GM12878 (cell line): ENCODE measurements around the gene RAD18. TPM values are rescaled to one million over a fixed set of nuclear protein-coding genes. Genes with fewer than 3 reads are reported as not detected.

ENCODE experiments used
- ATAC-seq: fragments of 200-7000 bp; cut with Tn5 transposase; 3 replicates; pipeline ENCODE4 v1.9.1; 2020; ENCODE audit warnings: mild to moderate bottlenecking, moderate library complexity
- BruUV-seq: library from RNA; stranded (reverse); fragments of 400-500 nt; replicated peaks from 2 replicates; lab custom pipeline; 2021; lab: Mats Ljungman, UMichigan
- CTCF ChIA-PET: fragments of 300-600 bp; sonication (Branson Sonifier 250); formaldehyde crosslinking; extraction: SDS; loops from one replicate; lab custom pipeline; 2021; ENCODE audit warnings: inconsistent platforms; lab: Yijun Ruan, JAX
- POLR2A ChIA-PET: fragments of 350-600 bp; formaldehyde crosslinking; extraction: SDS; loops from one replicate; lab custom pipeline; 2021; ENCODE audit warnings: inconsistent platforms; lab: Charles Lee
- RAD21 ChIA-PET: fragments of 300-600 bp; sonication (Branson Sonifier 250); formaldehyde crosslinking; loops from one replicate; lab custom pipeline; 2023; ENCODE audit warnings: antibody characterized with exemption; ENCODE audit not compliant: unreplicated experiment; lab: Charles Lee
- SMC1A ChIA-PET: fragments of 300-600 bp; sonication (Branson Sonifier 250); formaldehyde crosslinking; loops from one replicate; lab custom pipeline; 2023; ENCODE audit not compliant: unreplicated experiment, uncharacterized antibody; lab: Charles Lee
- DNase-seq: peaks from one replicate; pipeline ENCODE4 v3.0.0-alpha.2; 2011; ENCODE audit warnings: low read depth, low spot score
- FAIRE-seq: peaks from 3 replicates; lab custom pipeline; 2011; peaks lifted over from hg19 to GRCh38; lab: Jason Lieb, UNC
- H2AFZ ChIP-seq: 2 replicates; pipeline ENCODE4 v1.6.0; 2011; ENCODE audit warnings: low read depth, low read length, control low read depth; ENCODE audit not compliant: control insufficient read depth
- H3K27ac ChIP-seq: 2 replicates; pipeline ENCODE4 v1.5.1; 2011; ENCODE audit warnings: control low read depth; ENCODE audit not compliant: control insufficient read depth, insufficient read depth
- H3K27me3 ChIP-seq, 2 experiments: replicated peaks in 1 of 2; 2 replicates each; pipeline versions ENCODE4 v1.6.0 to v1.6.1; 2011; ENCODE audit warnings: low read length in 1 of 2; ENCODE audit not compliant: control insufficient read depth in 2 of 2, insufficient read depth in 2 of 2
- H3K36me3 ChIP-seq, 2 experiments: 2 replicates each; pipeline ENCODE4 v1.5.1; 2011; ENCODE audit warnings: low read length in 1 of 2; ENCODE audit not compliant: control insufficient read depth in 2 of 2, insufficient read depth in 2 of 2
- H3K4me1 ChIP-seq: 2 replicates; pipeline ENCODE4 v1.6.1; 2011; ENCODE audit warnings: mild to moderate bottlenecking, low read length, moderate library complexity, mixed read lengths; ENCODE audit not compliant: control insufficient read depth, insufficient read depth
- H3K4me2 ChIP-seq: 2 replicates; pipeline ENCODE4 v1.6.0; 2011; ENCODE audit warnings: control low read depth; ENCODE audit not compliant: control insufficient read depth, insufficient read depth
- H3K4me3 ChIP-seq: fragments of 200-600 bp; sonication (generic); 2 replicates; pipeline ENCODE4 v1.5.1; 2016
- H3K79me2 ChIP-seq: 2 replicates; pipeline ENCODE4 v1.6.0; 2011; ENCODE audit warnings: low read length; ENCODE audit not compliant: control insufficient read depth, insufficient read depth
- H3K9ac ChIP-seq: 2 replicates; pipeline ENCODE4 v1.8.0; 2011; ENCODE audit warnings: low read length, control low read depth, mixed read lengths; ENCODE audit not compliant: control insufficient read depth, insufficient read depth
- H3K9me3 ChIP-seq: replicated peaks from 3 replicates; pipeline ENCODE4 v1.5.1; 2011; ENCODE audit warnings: mild to moderate bottlenecking, low read length; ENCODE audit not compliant: control insufficient read depth, insufficient read depth
- H4K20me1 ChIP-seq: 2 replicates; pipeline ENCODE4 v1.6.0; 2011; ENCODE audit not compliant: control insufficient read depth, insufficient read depth
- EP300 ChIP-seq, 2 experiments: fragments of 150-350 bp in 1 of 2; IDR thresholded peaks; 2 replicates each; pipeline ENCODE4 v1.6.1; 2011 to 2012; ENCODE audit warnings: low read depth in 2 of 2, low read length in 2 of 2, borderline replicate concordance in 1 of 2, improper control_type of control experiment in 1 of 2, inconsistent platforms in 1 of 2; ENCODE audit not compliant: control insufficient read depth in 1 of 2
- LARP7 ChIP-seq: fragments of 450-650 bp; IDR thresholded peaks from 2 replicates; pipeline ENCODE4 v1.6.1; 2017; ENCODE audit warnings: mild to moderate bottlenecking
- MEF2B ChIP-seq: fragments of 450-650 bp; IDR thresholded peaks from 2 replicates; pipeline ENCODE4 v1.6.1; 2018; ENCODE audit warnings: mild to moderate bottlenecking, moderate library complexity; ENCODE audit not compliant: partially characterized antibody, poor library complexity, severe bottlenecking
- NFYB ChIP-seq: IDR thresholded peaks from 2 replicates; pipeline ENCODE4 v1.6.1; 2011; ENCODE audit warnings: low read depth, mild to moderate bottlenecking, low read length, improper control_type of control experiment, moderate library complexity; ENCODE audit not compliant: insufficient read depth
- SP1 ChIP-seq: IDR thresholded peaks from one replicate; pipeline ENCODE4 v1.6.1; 2011; ENCODE audit warnings: low read depth, low read length
- SUPT20H ChIP-seq: IDR thresholded peaks from 2 replicates; pipeline ENCODE4 v1.6.1; 2011; ENCODE audit warnings: low read depth, mild to moderate bottlenecking, low read length, moderate library complexity, borderline replicate concordance; ENCODE audit not compliant: control insufficient read depth
- YY1 ChIP-seq: IDR thresholded peaks from 2 replicates; pipeline ENCODE4 v1.6.1; 2011; ENCODE audit warnings: low read depth, mild to moderate bottlenecking, low read length
- ZNF24 ChIP-seq: fragments of 450-650 bp; IDR thresholded peaks from 2 replicates; pipeline ENCODE4 v1.6.1; 2017; ENCODE audit warnings: antibody characterized with exemption, mild to moderate bottlenecking
- WGBS: methylation state at CpG from one replicate; pipeline ENCODE4 v1.1.6; 2016; ENCODE audit warnings: low lambda C conversion rate; ENCODE audit not compliant: insufficient replicate concordance, insufficient coverage; ENCODE audit errors: missing lambda C conversion rate; 5-methylcytosine and 5-hydroxymethylcytosine counted together
- in situ Hi-C: fragments of 300-500 bp; cut with MboI; formaldehyde crosslinking; loops from 9 replicates; pipeline ENCODE4 v1.14.3; 2018; ENCODE audit warnings: mixed read lengths
- intact Hi-C: fragments of 100-400 bp; cut with micrococcal nuclease; formaldehyde crosslinking; loops from one replicate; pipeline ENCODE4 v1.14.2; 2022; ENCODE audit not compliant: unreplicated experiment
- polyA plus RNA-seq, 11 experiments: library from polyadenylated mRNA; depleted of rRNA in 4 of 11; unstranded in 6 of 11; stranded (reverse) in 5 of 11; fragments of >200 nt; fragmentation: Nextera tagmentation in 4 of 11; fragmentation: Illumina TruSeq in 1 of 11; extraction: Ambion mirVana in 4 of 11; extraction: Trizol in 1 of 11; gene quantifications; 1 replicate in 1 of 11; 2 replicates in 10 of 11; pipeline versions ENCODE4 v1.2.1 to v1.2.3, GENCODE V29; 2011 to 2016; ENCODE audit warnings: inconsistent platforms in 2 of 11, missing spikeins in 2 of 11, low read depth in 1 of 11
- total RNA-seq, 4 experiments: library from RNA; depleted of rRNA in 3 of 4; stranded (reverse); fragments of >200 nt in 3 of 4; fragmentation: Illumina TruSeq in 1 of 4; extraction: Trizol in 1 of 4; gene quantifications; 2 replicates each; pipeline versions ENCODE4 v1.2.1 to v1.2.3, GENCODE V29; 2013 to 2021
- TF ChIP-seq, protein P1 (sequence below): fragments of 450-650 bp; IDR thresholded peaks from 2 replicates; pipeline ENCODE4 v1.6.1; 2018; ENCODE audit warnings: borderline replicate concordance, mild to moderate bottlenecking; ENCODE audit not compliant: partially characterized antibody
- TF ChIP-seq, protein P2 (sequence below): fragments of 450-650 bp; IDR thresholded peaks from 2 replicates; pipeline ENCODE4 v1.6.1; 2016; ENCODE audit warnings: mild to moderate bottlenecking, moderate library complexity, borderline replicate concordance
- TF ChIP-seq, protein P3 (sequence below): fragments of 450-650 bp; formaldehyde crosslinking; IDR thresholded peaks from 2 replicates; pipeline ENCODE4 v1.4.0; 2022; ENCODE audit warnings: mild to moderate bottlenecking, moderate library complexity

The RAD18 gene
- total and polyA plus RNA-seq, 10 of the 15 experiments (the other 5 are each of a cell fraction or from before 2014, with no cell fraction given): 8.7 to 38.6 (median 19.2) TPM

DNA sequence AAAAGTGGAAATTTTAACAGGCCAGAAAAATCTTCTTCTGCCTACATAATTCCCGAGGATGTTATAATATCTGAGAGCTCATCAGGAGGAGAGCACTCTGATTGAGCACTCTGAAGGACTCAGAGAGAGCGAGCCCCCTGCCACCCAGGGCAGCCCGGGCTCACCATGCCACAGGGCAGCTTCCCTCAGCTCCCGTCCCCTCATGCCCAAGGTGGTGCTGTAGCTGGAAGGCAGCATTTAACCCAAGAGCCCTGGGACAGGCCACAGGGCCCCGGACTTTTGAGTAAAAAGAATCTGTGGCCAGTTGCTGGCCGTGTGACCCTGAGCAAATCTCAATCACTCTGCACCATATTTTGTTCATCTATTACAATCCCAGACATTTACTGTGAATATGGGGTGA lies 23.5 kb upstream of the RAD18 start (continued):
- TF ChIP-seq, protein P1, sequence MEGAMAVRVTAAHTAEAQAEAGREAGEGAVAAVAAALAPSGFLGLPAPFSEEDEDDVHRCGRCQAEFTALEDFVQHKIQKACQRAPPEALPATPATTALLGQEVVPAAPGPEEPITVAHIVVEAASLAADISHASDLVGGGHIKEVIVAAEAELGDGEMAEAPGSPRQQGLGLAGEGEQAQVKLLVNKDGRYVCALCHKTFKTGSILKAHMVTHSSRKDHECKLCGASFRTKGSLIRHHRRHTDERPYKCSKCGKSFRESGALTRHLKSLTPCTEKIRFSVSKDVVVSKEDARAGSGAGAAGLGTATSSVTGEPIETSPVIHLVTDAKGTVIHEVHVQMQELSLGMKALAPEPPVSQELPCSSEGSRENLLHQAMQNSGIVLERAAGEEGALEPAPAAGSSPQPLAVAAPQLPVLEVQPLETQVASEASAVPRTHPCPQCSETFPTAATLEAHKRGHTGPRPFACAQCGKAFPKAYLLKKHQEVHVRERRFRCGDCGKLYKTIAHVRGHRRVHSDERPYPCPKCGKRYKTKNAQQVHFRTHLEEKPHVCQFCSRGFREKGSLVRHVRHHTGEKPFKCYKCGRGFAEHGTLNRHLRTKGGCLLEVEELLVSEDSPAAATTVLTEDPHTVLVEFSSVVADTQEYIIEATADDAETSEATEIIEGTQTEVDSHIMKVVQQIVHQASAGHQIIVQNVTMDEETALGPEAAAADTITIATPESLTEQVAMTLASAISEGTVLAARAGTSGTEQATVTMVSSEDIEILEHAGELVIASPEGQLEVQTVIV: no peak
- no peak for TF ChIP-seq SP1
- TF ChIP-seq, all 136 proteins: peak for 0

DNA sequence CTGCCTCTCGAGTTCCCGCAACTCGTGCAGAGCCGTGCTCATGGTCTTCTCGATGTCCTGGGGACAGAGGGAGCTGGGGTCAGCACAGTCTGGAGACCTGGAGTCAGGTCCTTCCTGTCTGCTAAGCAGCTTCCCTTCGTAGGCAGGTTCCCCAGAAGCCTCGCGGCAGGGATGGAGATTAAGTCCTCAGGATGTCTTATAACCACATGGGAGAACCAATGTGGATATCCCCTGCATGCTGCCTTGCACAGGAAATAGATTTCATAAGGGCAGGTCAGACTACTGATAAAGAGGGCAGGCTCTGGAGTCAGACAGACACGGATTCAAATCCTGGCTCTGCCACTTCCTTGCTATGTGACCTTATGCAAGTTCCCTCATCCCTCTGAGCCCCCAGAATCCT lies 22.6 kb upstream of the RAD18 start:
- no peak overlapping the region for H3K9ac ChIP-seq
- in situ Hi-C loops: no loop called here
- no peak overlapping the region for H2AFZ ChIP-seq
- ChIA-PET CTCF (interaction anchor here (1.0 to 4.6 kb wide), 5 partner anchors 13 to 317 kb away, joined by 3 to 56 read pairs (median 48); partner anchors contain the start of gene SRGAP3), SMC1A (interaction anchor here (1.0 to 2.5 kb wide), 3 partner anchors 14 to 83 kb away, joined by 4 to 7 read pairs (median 7); no protein-coding TSS in a partner anchor), POLR2A (no interaction called here), RAD21 (interaction anchor here (1.8 kb wide), 1 partner anchor 83 kb away, joined by 5 read pairs; no protein-coding TSS in a partner anchor)
- H3K4me2 ChIP-seq: no peak overlapping the region
- H4K20me1 ChIP-seq: no peaks in the 10 kb centered on the region
- BruUV-seq: no TSS peak
- H3K9me3 ChIP-seq: no peaks in the 10 kb centered on the region
- 64% methylated on average over 9 of the region's 9 CpGs for WGBS
- no peaks in the 10 kb centered on the region for H3K36me3 ChIP-seq
- H3K27me3 ChIP-seq: peaks cover 0 to 1% of the 10 kb centered on the region in 2 experiments; a peak in 1 of 4 replicates
- no peaks in the 10 kb centered on the region for H3K79me2 ChIP-seq
- H3K4me3 ChIP-seq: no peak overlapping the region
- no peak overlapping the region for H3K27ac ChIP-seq
- ATAC-seq (no peak), FAIRE-seq (no peak), DNase-seq (no peak)
- H3K4me1 ChIP-seq: no peaks in the 10 kb centered on the region
- intact Hi-C loops: no loop called here
- TF ChIP-seq MEF2B: no peak
- no peak for TF ChIP-seq EP300 (IDR thresholded peaks at IDR 0.05; ENCODE audit: borderline replicate concordance in 1 of 2, control insufficient read depth in 1 of 2, low read depth in 2 of 2, low read length in 2 of 2)
- TF ChIP-seq ZNF24: no peak
- TF ChIP-seq, protein P2, sequence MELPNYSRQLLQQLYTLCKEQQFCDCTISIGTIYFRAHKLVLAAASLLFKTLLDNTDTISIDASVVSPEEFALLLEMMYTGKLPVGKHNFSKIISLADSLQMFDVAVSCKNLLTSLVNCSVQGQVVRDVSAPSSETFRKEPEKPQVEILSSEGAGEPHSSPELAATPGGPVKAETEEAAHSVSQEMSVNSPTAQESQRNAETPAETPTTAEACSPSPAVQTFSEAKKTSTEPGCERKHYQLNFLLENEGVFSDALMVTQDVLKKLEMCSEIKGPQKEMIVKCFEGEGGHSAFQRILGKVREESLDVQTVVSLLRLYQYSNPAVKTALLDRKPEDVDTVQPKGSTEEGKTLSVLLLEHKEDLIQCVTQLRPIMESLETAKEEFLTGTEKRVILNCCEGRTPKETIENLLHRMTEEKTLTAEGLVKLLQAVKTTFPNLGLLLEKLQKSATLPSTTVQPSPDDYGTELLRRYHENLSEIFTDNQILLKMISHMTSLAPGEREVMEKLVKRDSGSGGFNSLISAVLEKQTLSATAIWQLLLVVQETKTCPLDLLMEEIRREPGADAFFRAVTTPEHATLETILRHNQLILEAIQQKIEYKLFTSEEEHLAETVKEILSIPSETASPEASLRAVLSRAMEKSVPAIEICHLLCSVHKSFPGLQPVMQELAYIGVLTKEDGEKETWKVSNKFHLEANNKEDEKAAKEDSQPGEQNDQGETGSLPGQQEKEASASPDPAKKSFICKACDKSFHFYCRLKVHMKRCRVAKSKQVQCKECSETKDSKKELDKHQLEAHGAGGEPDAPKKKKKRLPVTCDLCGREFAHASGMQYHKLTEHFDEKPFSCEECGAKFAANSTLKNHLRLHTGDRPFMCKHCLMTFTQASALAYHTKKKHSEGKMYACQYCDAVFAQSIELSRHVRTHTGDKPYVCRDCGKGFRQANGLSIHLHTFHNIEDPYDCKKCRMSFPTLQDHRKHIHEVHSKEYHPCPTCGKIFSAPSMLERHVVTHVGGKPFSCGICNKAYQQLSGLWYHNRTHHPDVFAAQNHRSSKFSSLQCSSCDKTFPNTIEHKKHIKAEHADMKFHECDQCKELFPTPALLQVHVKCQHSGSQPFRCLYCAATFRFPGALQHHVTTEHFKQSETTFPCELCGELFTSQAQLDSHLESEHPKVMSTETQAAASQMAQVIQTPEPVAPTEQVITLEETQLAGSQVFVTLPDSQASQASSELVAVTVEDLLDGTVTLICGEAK: no peak
- no peak for TF ChIP-seq NFYB
- TF ChIP-seq, protein P3, sequence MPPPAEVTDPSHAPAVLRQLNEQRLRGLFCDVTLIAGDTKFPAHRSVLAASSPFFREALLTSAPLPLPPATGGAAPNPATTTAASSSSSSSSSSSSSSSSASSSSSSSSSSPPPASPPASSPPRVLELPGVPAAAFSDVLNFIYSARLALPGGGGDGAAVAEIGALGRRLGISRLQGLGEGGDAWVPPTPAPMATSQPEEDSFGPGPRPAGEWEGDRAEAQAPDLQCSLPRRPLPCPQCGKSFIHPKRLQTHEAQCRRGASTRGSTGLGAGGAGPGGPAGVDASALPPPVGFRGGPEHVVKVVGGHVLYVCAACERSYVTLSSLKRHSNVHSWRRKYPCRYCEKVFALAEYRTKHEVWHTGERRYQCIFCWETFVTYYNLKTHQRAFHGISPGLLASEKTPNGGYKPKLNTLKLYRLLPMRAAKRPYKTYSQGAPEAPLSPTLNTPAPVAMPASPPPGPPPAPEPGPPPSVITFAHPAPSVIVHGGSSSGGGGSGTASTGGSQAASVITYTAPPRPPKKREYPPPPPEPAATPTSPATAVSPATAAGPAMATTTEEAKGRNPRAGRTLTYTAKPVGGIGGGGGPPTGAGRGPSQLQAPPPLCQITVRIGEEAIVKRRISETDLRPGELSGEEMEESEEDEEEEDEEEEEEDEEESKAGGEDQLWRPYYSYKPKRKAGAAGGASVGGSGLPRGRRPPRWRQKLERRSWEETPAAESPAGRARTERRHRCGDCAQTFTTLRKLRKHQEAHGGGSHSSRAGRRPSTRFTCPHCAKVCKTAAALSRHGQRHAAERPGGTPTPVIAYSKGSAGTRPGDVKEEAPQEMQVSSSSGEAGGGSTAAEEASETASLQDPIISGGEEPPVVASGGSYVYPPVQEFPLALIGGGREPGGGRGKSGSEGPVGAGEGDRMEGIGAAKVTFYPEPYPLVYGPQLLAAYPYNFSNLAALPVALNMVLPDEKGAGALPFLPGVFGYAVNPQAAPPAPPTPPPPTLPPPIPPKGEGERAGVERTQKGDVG (CRISPR knock-in tag): no peak
- TF ChIP-seq YY1: no peak
- no peak for TF ChIP-seq SUPT20H
- TF ChIP-seq LARP7: no peak
